ENCODE data around the gene LGR6. TPM values are rescaled to one million over a fixed set of nuclear protein-coding genes. Genes with fewer than 3 reads are reported as not detected.

LGR6 gene
- total and polyA plus RNA-seq, 2 of the 8 experiments (the other 6 are each of a cell fraction or from before 2014, with no cell fraction given): 0.50 to 1.0 TPM

GRCh38 chr1:202361224-202361623 lies 167.6 kb downstream of the LGR6 start:
- no peak overlapping the region for H3K9ac ChIP-seq (replicated peaks in 1 of 4; ENCODE audit: extremely low read depth in 1 of 4, low read depth in 3 of 4, low read length in 3 of 4)
- no peak overlapping the region for H3K27ac ChIP-seq (ENCODE audit: low read depth, low read length)
- TF ChIP-seq BACH1 (IDR thresholded peaks at IDR 0.05; ENCODE audit: low read length): no peak
- 0 out of 2 replicates have a peak, but pooled peaks have one; percentile 17 for TF ChIP-seq USF2 (IDR thresholded peaks at IDR 0.05; ENCODE audit: low read length)
- peak overlapping the region; percentile 40 for H4K5ac ChIP-seq (ENCODE audit: insufficient read length, low read depth, low read length)
- POLR2A ChIA-PET (ENCODE audit: partially characterized antibody): interaction anchor here (0.6 to 2.1 kb wide), 5 partner anchors 8 to 139 kb away, joined by 3 to 6 read pairs (median 4); partner anchors contain the start of gene PPP1R12B
- H4K8ac ChIP-seq (ENCODE audit: extremely low read depth, insufficient read depth, low read length): no peak overlapping the region
- H2BK120ac ChIP-seq (replicated peaks; ENCODE audit: low read depth, low read length): peak overlapping the region; percentile 62
- no peak for FAIRE-seq
- H3K79me1 ChIP-seq (ENCODE audit: low read depth, low read length): no peaks in the 10 kb centered on the region
- no peak overlapping the region for H2BK15ac ChIP-seq (ENCODE audit: low read length)
- no peak overlapping the region for H2AK5ac ChIP-seq (ENCODE audit: low read depth, low read length)
- no peak overlapping the region for H3K14ac ChIP-seq (ENCODE audit: insufficient read length)
- no peak overlapping the region for H2BK12ac ChIP-seq (ENCODE audit: low read depth, low read length)
- no peak overlapping the region for H3K23ac ChIP-seq (ENCODE audit: insufficient read length)
- H3K36me3 ChIP-seq (ENCODE audit: control insufficient read depth in 2 of 4, insufficient read depth in 4 of 4, low read length in 3 of 4): no peaks in the 10 kb centered on the region
- peak overlapping the region; percentile 82; the same call in 1 of the 2 replicates for H2BK5ac ChIP-seq (ENCODE audit: low read depth, low read length)
- peak overlapping the region in 1 of 4 experiments; percentile 48; a peak in 1 of 8 replicates for H3K4me3 ChIP-seq (ENCODE audit: extremely low read depth in 1 of 4, insufficient read depth in 2 of 4, low read depth in 3 of 4, low read length in 4 of 4)
- DNase-seq (ENCODE audit: low read depth in 1 of 2, low spot score in 2 of 2): no peak
- peak overlapping the region; percentile 67; the same call in 1 of the 2 replicates for H3K18ac ChIP-seq (ENCODE audit: extremely low read depth, low read length)
- peaks cover 2 to 14% (median 11%) of the 10 kb centered on the region in 4 experiments for H3K4me1 ChIP-seq (replicated peaks in 1 of 4; ENCODE audit: control insufficient read depth in 3 of 4, insufficient read depth in 4 of 4, low read length in 3 of 4)
- no peak overlapping the region for H3K56ac ChIP-seq (replicated peaks; ENCODE audit: insufficient read length, low read depth, low read length)
- no peaks in the 10 kb centered on the region for H4K20me1 ChIP-seq (replicated peaks in 1 of 2; ENCODE audit: control insufficient read depth in 1 of 2, insufficient read depth in 2 of 2, low read length in 2 of 2)
- H3K79me2 ChIP-seq (ENCODE audit: control insufficient read depth in 1 of 2, insufficient read depth in 2 of 2, low read length in 2 of 2): peaks cover 0 to 36% of the 10 kb centered on the region in 2 experiments; a peak in 2 of 4 replicates
- H2AFZ ChIP-seq (ENCODE audit: low read length): no peak overlapping the region
- H3K23me2 ChIP-seq (ENCODE audit: low read depth, low read length): no peaks in the 10 kb centered on the region
- CTCF ChIA-PET (ENCODE audit: partially characterized antibody): interaction anchor here (1.2 kb wide), 1 partner anchor 10 kb away, joined by 3 read pairs; no protein-coding TSS in a partner anchor
- H3K4ac ChIP-seq (replicated peaks; ENCODE audit: insufficient read length, low read depth, low read length): no peak overlapping the region
- no peak overlapping the region for H4K91ac ChIP-seq (replicated peaks; ENCODE audit: insufficient read length, low read length)
- H3K27me3 ChIP-seq (replicated peaks in 1 of 4; ENCODE audit: control insufficient read depth in 3 of 4, extremely low read depth in 1 of 4, insufficient read depth in 3 of 4, low read length in 3 of 4): no peaks in the 10 kb centered on the region
- peak overlapping the region; percentile 89 for H2BK20ac ChIP-seq (ENCODE audit: low read length)
- 68% methylated on average over 2 of the region's 2 CpGs; no CpG with 5 or more reads in 1 of the 2 experiments for WGBS, 2 experiments (ENCODE audit: extremely low coverage in 1 of 2, insufficient coverage in 1 of 2, insufficient read length in 1 of 2, insufficient replicate concordance in 2 of 2, low coverage in 1 of 2, low lambda C conversion rate in 2 of 2, missing lambda C conversion rate in 1 of 2)
- H3K4me2 ChIP-seq (ENCODE audit: insufficient read depth in 1 of 2, low read depth in 2 of 2, low read length in 2 of 2): peak overlapping the region; percentile 46 to 64
- no peaks in the 10 kb centered on the region for H3K9me3 ChIP-seq (ENCODE audit: insufficient read depth in 2 of 2, low read depth in 1 of 2, low read length in 1 of 2)
